ENCODE data around the gene DAPK2.

The DAPK2 gene

GRCh38 chr15:63890617-63891016, 155.7 kb downstream of the DAPK2 start:
- Mint-ChIP-seq H3K4me3 (no peak overlapping the region), H3K4me1 (peaks cover 52% of the 10 kb centered on the region)

DNA sequence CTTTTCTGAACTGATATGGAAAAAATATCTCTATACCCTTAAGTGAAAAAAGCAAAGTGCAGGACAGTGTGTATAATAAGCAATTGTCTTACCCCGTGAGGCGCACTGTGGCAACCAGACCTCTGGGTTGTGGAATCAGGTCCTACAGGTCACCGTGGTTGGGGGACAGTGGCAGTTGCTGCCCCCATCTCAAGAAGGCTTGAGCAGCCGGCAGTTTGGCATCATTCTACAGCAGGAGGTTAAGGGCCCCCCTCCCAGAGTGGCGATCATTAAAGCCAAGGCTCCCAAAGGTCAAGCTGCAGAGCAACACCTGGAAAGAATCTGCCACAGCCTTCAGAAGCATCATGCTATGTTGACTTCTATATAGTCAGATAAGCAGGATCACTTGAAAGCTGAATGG, 156.5 kb downstream of the DAPK2 start:
- Mint-ChIP-seq H3K36me3 (ENCODE audit: insufficient read depth) (peaks cover 2% of the 10 kb centered on the region), H3K4me3 (no peak overlapping the region), H3K27me3 (no peaks in the 10 kb centered on the region), H3K9me3 (no peaks in the 10 kb centered on the region), H3K4me1 (peaks cover 44% of the 10 kb centered on the region), H3K27ac (ENCODE audit: low read depth) (no peak overlapping the region)
- ATAC-seq (replicated peaks; ENCODE audit: extremely low read depth, poor library complexity, severe bottlenecking) (no peak), DNase-seq (ENCODE audit: low spot score in 2 of 2) (no peak)

More at GRCh38 chr15:63890617-63891016, 155.7 kb downstream of the DAPK2 start:
- Mint-ChIP-seq H3K27ac (ENCODE audit: low read depth) (peak overlapping the region; percentile 61), H3K36me3 (ENCODE audit: insufficient read depth) (peaks cover 2% of the 10 kb centered on the region), H3K27me3 (no peaks in the 10 kb centered on the region), H3K9me3 (no peaks in the 10 kb centered on the region)
- ATAC-seq (replicated peaks; ENCODE audit: extremely low read depth, poor library complexity, severe bottlenecking): no peak
- no peak for DNase-seq (ENCODE audit: low spot score in 2 of 2)

DNA sequence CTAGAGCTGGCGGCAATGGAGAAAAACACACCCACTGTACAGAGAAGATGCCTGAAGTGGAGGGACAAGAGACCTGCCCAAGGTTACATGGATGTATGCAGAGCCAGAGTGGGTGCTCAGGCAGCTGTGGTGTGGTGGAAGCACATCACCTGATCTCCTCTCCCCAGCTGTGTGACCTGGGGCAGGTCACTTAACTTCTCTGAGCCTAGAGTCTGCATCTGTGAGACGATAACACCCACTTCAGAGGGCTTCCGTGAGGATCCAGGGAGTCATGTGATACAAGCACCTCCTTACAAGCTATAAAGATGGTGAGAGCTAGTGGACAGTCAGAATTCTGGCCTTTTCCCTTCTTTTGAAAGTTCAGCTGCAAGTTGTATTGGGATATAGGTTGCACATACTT, 157.5 kb downstream of the DAPK2 start:
- Mint-ChIP-seq H3K4me3 (no peak overlapping the region), H3K36me3 (ENCODE audit: insufficient read depth) (peaks cover 2% of the 10 kb centered on the region), H3K27me3 (no peaks in the 10 kb centered on the region), H3K9me3 (no peaks in the 10 kb centered on the region), H3K4me1 (peaks cover 39% of the 10 kb centered on the region), H3K27ac (ENCODE audit: low read depth) (peak overlapping the region; percentile 25)
- DNase-seq (ENCODE audit: low spot score in 2 of 2) (no peak), ATAC-seq (replicated peaks; ENCODE audit: extremely low read depth, poor library complexity, severe bottlenecking) (no peak)

GRCh38 chr15:63888146-63888545, 158.1 kb downstream of the DAPK2 start:
- DNase-seq (ENCODE audit: low spot score in 2 of 2) (no peak), ATAC-seq (replicated peaks; ENCODE audit: extremely low read depth, poor library complexity, severe bottlenecking) (no peak)
- Mint-ChIP-seq H3K27ac (ENCODE audit: low read depth) (peak overlapping the region; percentile 25), H3K27me3 (no peaks in the 10 kb centered on the region), H3K9me3 (no peaks in the 10 kb centered on the region), H3K36me3 (ENCODE audit: insufficient read depth) (peaks cover 2% of the 10 kb centered on the region), H3K4me3 (no peak overlapping the region), H3K4me1 (peaks cover 32% of the 10 kb centered on the region)

- Mint-ChIP-seq H3K4me1 (peaks cover 27% of the 10 kb centered on the region), H3K4me3 (no peak overlapping the region), H3K27me3 (no peaks in the 10 kb centered on the region), H3K27ac (ENCODE audit: low read depth) (peak overlapping the region; percentile 25), H3K9me3 (no peaks in the 10 kb centered on the region), H3K36me3 (ENCODE audit: insufficient read depth) (peaks cover 2% of the 10 kb centered on the region)
- ATAC-seq (replicated peaks; ENCODE audit: extremely low read depth, poor library complexity, severe bottlenecking): no peak
- DNase-seq (ENCODE audit: low spot score in 2 of 2): no peak
Observed at GRCh38 chr15:63887630-63888029, 158.7 kb downstream of the DAPK2 start.

DNA sequence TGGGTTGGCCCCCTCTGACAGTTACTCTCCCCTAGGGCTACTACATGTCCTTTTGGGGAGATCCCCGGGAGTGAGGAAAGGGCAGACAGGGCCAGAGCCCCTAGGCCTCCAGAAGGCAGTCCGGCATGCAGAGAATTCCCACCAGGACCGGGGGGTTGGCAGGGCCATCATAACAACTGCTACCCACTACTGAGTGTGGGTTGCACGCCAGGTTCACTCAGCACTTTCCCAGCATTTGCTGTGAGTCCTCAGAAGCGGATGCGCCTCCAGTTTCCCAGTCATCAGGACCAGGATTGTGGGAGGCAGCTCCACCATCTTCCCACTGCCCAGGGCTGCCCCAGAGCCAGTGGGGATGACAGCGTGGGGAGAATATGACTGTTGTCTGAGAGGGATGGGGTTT, 161.3 kb downstream of the DAPK2 start:
- DNase-seq (ENCODE audit: low spot score in 2 of 2): no peak
- Mint-ChIP-seq H3K36me3 (ENCODE audit: insufficient read depth) (no peaks in the 10 kb centered on the region), H3K9me3 (no peaks in the 10 kb centered on the region), H3K27ac (ENCODE audit: low read depth) (no peak overlapping the region), H3K4me3 (no peak overlapping the region), H3K4me1 (peaks cover 10% of the 10 kb centered on the region), H3K27me3 (no peaks in the 10 kb centered on the region)
- ATAC-seq (replicated peaks; ENCODE audit: extremely low read depth, poor library complexity, severe bottlenecking): no peak

- Mint-ChIP-seq H3K27me3 (no peaks in the 10 kb centered on the region), H3K27ac (ENCODE audit: low read depth) (no peak overlapping the region), H3K36me3 (ENCODE audit: insufficient read depth) (no peaks in the 10 kb centered on the region), H3K4me3 (no peak overlapping the region), H3K9me3 (no peaks in the 10 kb centered on the region), H3K4me1 (no peaks in the 10 kb centered on the region)
- ATAC-seq (replicated peaks; ENCODE audit: extremely low read depth, poor library complexity, severe bottlenecking): no peak
- no peak for DNase-seq (ENCODE audit: low spot score in 2 of 2)
Observed at GRCh38 chr15:63881431-63881830, 164.9 kb downstream of the DAPK2 start.

DNA sequence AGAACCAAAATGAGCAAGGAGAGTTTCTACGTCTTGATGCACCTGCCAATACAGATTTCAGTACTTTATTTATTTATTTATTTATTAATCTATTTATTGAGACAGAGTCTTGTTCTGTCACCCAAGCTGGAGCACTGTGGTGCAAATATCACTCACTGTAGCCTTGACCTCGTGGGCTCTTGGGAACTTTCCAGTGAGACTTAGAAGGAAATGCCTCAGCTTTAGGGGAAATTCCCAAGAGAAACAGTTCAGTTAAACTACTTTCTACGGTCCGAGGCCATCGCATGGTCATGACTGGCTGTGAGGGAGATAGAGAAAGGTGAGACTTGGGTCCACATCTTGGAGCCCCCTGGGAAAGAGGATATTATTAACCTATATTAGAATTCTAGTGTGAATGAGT, 165.5 kb downstream of the DAPK2 start:
- Mint-ChIP-seq H3K36me3 (ENCODE audit: insufficient read depth) (no peaks in the 10 kb centered on the region), H3K4me1 (no peaks in the 10 kb centered on the region), H3K27me3 (no peaks in the 10 kb centered on the region), H3K9me3 (no peaks in the 10 kb centered on the region), H3K4me3 (no peak overlapping the region), H3K27ac (ENCODE audit: low read depth) (no peak overlapping the region)
- ATAC-seq (replicated peaks; ENCODE audit: extremely low read depth, poor library complexity, severe bottlenecking) (no peak), DNase-seq (ENCODE audit: low spot score in 2 of 2) (no peak)

GRCh38 chr15:63879995-63880394, 166.3 kb downstream of the DAPK2 start:
- Mint-ChIP-seq H3K9me3 (no peaks in the 10 kb centered on the region), H3K4me1 (no peaks in the 10 kb centered on the region), H3K27ac (ENCODE audit: low read depth) (no peak overlapping the region), H3K4me3 (no peak overlapping the region), H3K27me3 (no peaks in the 10 kb centered on the region), H3K36me3 (ENCODE audit: insufficient read depth) (no peaks in the 10 kb centered on the region)
- DNase-seq (ENCODE audit: low spot score in 2 of 2): no peak
- ATAC-seq (replicated peaks; ENCODE audit: extremely low read depth, poor library complexity, severe bottlenecking): no peak

- H3K4me3 Mint-ChIP-seq: no peak overlapping the region
Observed at GRCh38 chr15:63879211-63879610, 167.1 kb downstream of the DAPK2 start.

GRCh38 chr15:63877713-63878271, 168.5 kb downstream of the DAPK2 start:
- Mint-ChIP-seq H3K27me3 (no peaks in the 10 kb centered on the region), H3K4me3 (no peak overlapping the region), H3K36me3 (ENCODE audit: insufficient read depth) (no peaks in the 10 kb centered on the region), H3K4me1 (no peaks in the 10 kb centered on the region), H3K9me3 (no peaks in the 10 kb centered on the region), H3K27ac (ENCODE audit: low read depth) (no peak overlapping the region)
- DNase-seq (ENCODE audit: low spot score in 2 of 2): no peak
- ATAC-seq (replicated peaks; ENCODE audit: extremely low read depth, poor library complexity, severe bottlenecking): no peak

More at GRCh38 chr15:63879211-63879610, 167.1 kb downstream of the DAPK2 start:
- DNase-seq (ENCODE audit: low spot score in 2 of 2) (no peak), ATAC-seq (replicated peaks; ENCODE audit: extremely low read depth, poor library complexity, severe bottlenecking) (no peak)
- Mint-ChIP-seq H3K36me3 (ENCODE audit: insufficient read depth) (no peaks in the 10 kb centered on the region), H3K4me1 (no peaks in the 10 kb centered on the region), H3K27me3 (no peaks in the 10 kb centered on the region), H3K9me3 (no peaks in the 10 kb centered on the region), H3K27ac (ENCODE audit: low read depth) (no peak overlapping the region)

DNA sequence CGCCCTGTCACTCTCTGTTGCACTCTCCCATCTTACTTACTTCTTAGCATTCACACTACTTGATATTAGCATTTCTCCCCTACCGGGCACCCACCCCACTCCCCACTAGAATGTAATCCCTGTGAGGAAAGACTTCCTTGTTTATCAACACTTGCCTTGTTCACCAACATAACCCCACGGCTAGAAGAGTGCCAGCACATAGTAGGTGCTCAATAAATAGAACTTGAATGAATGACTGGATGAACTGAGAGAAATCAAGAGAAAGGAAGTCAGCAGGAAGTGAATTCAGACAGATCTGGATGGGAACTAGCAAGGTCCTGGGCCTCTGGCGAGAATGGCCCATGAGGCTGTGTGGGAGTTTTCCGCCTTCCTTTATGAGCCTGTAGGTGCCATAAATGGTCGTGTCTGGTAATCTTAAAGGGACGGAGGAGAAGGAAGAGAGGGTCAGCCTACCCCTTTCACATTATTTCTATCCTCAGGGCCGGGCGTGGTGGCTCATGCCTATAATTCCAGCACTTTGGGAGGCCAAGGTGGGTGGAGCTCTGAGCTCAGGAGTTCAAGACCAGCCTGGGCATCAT, 170.1 kb downstream of the DAPK2 start:
- ATAC-seq (replicated peaks; ENCODE audit: extremely low read depth, poor library complexity, severe bottlenecking) (no peak), DNase-seq (ENCODE audit: low spot score in 2 of 2) (no peak)
- no peaks in the 10 kb centered on the region for H3K9me3 Mint-ChIP-seq
- H3K4me1 Mint-ChIP-seq: no peaks in the 10 kb centered on the region
- no peaks in the 10 kb centered on the region for H3K36me3 Mint-ChIP-seq (ENCODE audit: insufficient read depth)
- no peak overlapping the region for H3K4me3 Mint-ChIP-seq
- no peaks in the 10 kb centered on the region for H3K27me3 Mint-ChIP-seq
- H3K27ac Mint-ChIP-seq (ENCODE audit: low read depth): no peak overlapping the region

- Mint-ChIP-seq H3K27ac (ENCODE audit: low read depth) (no peak overlapping the region), H3K9me3 (no peaks in the 10 kb centered on the region), H3K4me3 (no peak overlapping the region), H3K4me1 (no peaks in the 10 kb centered on the region), H3K36me3 (ENCODE audit: insufficient read depth) (no peaks in the 10 kb centered on the region), H3K27me3 (no peaks in the 10 kb centered on the region)
- DNase-seq (ENCODE audit: low spot score in 2 of 2): no peak
- ATAC-seq (replicated peaks; ENCODE audit: extremely low read depth, poor library complexity, severe bottlenecking): no peak
Observed at GRCh38 chr15:63874616-63875015, 171.7 kb downstream of the DAPK2 start.
